Activated B cell treated with CpG ODN at 0.5 μM for 24 hours (primary cell): Measurements from ENCODE around the gene C19orf85. TPM values are rescaled to one million over a fixed set of nuclear protein-coding genes. Genes with fewer than 3 reads are reported as not detected.

ENCODE experiments used
- ATAC-seq: fragments of 200-7000 bp; cut with Tn5 transposase; one replicate; pipeline ENCODE4 v1.10.0; 2021; ENCODE audit warnings: low read depth, mild to moderate bottlenecking, moderate library complexity
- CTCF ChIA-PET: fragments of 350-600 bp; sonication (Branson Sonifier 250); formaldehyde crosslinking; loops from one replicate; lab custom pipeline; 2021; ENCODE audit warnings: antibody characterized with exemption; lab: Charles Lee
- POLR2A ChIA-PET: fragments of 350-600 bp; sonication (Branson Sonifier 250); formaldehyde crosslinking; loops from one replicate; lab custom pipeline; 2021; ENCODE audit warnings: antibody characterized with exemption; lab: Charles Lee
- DNase-seq: peaks from one replicate; pipeline ENCODE4 v3.0.0; 2022
- H3K27ac Mint-ChIP-seq: one replicate; pipeline ENCODE4 v1.8.0; 2020; ENCODE audit warnings: mixed read lengths
- H3K27me3 Mint-ChIP-seq: one replicate; pipeline ENCODE4 v1.8.0; 2021; ENCODE audit warnings: mixed read lengths
- H3K36me3 Mint-ChIP-seq: one replicate; pipeline ENCODE4 v1.8.0; 2021; ENCODE audit warnings: low read depth, mixed read lengths
- H3K4me1 Mint-ChIP-seq: one replicate; pipeline ENCODE4 v1.8.0; 2021; ENCODE audit warnings: mixed read lengths
- H3K4me3 Mint-ChIP-seq: one replicate; pipeline ENCODE4 v1.8.0; 2020; ENCODE audit warnings: mild to moderate bottlenecking, mixed read lengths
- H3K9me3 Mint-ChIP-seq: one replicate; pipeline ENCODE4 v1.8.0; 2020; ENCODE audit warnings: mixed read lengths
- intact Hi-C: fragments of 100-400 bp; cut with micrococcal nuclease; formaldehyde crosslinking; loops from one replicate; pipeline ENCODE4 v1.15.1; 2024
- total RNA-seq: library from RNA; stranded (reverse); gene quantifications from 2 replicates; pipeline ENCODE4 v1.2.3, GENCODE V29; 2022
- TF ChIP-seq, protein P1 (sequence below): fragments of 200-600 bp; IDR thresholded peaks from one replicate; pipeline ENCODE4 v1.8.0; 2022; ENCODE audit warnings: antibody characterized with exemption, mild to moderate bottlenecking

Gene C19orf85
- total RNA-seq, 1 donor from 2014 or later, result not detected

DNA sequence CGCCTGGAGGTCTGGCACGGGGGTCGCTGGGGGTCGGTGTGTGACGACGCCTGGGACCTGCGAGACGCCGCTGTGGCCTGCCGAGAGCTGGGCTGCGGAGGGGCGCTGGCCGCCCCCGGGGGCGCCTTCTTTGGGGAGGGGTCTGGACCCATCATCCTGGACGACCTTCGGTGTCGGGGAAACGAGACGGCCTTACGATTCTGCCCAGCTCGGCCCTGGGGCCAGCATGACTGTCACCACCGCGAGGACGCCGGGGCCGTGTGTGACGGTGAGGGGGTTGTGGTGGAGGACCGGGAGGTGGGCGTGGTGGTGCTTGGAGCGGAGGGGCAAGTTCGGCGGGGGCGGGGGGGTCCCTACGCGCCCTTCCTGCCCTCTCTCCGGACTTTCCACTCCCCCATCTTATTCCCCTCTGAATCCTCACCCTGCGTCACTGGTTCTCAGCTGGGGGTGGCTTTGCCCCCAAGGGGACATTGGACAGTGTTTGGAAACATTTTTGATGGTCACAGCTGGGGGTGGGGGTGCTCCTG, 29.2 kb upstream of the C19orf85 start:
- Mint-ChIP-seq H3K9me3 (no peaks in the 10 kb centered on the region), H3K36me3 (no peaks in the 10 kb centered on the region), H3K4me1 (no peaks in the 10 kb centered on the region), H3K27ac (no peak overlapping the region), H3K27me3 (peaks cover 9% of the 10 kb centered on the region), H3K4me3 (no peak overlapping the region)
- ATAC-seq, result no peak
- CTCF ChIA-PET, result no interaction called here
- intact Hi-C loops, result no loop called here
- POLR2A ChIA-PET, result no interaction called here
- TF ChIP-seq, protein P1, sequence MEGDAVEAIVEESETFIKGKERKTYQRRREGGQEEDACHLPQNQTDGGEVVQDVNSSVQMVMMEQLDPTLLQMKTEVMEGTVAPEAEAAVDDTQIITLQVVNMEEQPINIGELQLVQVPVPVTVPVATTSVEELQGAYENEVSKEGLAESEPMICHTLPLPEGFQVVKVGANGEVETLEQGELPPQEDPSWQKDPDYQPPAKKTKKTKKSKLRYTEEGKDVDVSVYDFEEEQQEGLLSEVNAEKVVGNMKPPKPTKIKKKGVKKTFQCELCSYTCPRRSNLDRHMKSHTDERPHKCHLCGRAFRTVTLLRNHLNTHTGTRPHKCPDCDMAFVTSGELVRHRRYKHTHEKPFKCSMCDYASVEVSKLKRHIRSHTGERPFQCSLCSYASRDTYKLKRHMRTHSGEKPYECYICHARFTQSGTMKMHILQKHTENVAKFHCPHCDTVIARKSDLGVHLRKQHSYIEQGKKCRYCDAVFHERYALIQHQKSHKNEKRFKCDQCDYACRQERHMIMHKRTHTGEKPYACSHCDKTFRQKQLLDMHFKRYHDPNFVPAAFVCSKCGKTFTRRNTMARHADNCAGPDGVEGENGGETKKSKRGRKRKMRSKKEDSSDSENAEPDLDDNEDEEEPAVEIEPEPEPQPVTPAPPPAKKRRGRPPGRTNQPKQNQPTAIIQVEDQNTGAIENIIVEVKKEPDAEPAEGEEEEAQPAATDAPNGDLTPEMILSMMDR, result no peak
- no peak for DNase-seq

DNA sequence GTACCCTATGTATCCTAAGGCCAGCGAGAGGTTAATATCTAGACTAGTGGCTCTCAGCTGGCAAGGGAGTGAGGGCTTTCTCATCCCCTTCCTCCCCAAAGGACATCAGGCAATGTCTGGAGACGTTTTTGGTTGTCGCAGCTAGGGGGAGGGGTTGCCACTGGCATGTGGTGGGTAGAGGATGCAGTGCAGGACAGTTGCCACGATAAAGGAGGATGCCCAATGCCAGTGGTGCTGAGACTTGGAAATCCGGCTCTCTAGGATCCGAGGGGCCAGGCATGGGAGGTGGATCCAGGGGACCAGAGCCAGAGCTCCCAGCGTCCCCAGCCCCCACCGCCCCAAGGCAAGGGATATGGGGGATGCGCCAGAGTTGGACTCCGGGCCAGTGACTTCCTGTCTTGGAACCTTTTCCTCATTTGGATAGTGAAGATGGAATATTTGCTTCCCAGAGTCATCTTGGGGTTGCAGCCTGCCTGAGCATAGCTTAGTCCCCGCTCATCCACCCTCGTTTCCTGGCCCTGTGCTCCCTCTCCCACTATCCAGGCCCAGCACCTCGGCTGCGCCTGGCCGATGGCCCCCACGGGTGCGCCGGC, 28.6 kb upstream of the C19orf85 start:
- H3K4me3 Mint-ChIP-seq, result no peak overlapping the region
- POLR2A ChIA-PET, result no interaction called here

DNA sequence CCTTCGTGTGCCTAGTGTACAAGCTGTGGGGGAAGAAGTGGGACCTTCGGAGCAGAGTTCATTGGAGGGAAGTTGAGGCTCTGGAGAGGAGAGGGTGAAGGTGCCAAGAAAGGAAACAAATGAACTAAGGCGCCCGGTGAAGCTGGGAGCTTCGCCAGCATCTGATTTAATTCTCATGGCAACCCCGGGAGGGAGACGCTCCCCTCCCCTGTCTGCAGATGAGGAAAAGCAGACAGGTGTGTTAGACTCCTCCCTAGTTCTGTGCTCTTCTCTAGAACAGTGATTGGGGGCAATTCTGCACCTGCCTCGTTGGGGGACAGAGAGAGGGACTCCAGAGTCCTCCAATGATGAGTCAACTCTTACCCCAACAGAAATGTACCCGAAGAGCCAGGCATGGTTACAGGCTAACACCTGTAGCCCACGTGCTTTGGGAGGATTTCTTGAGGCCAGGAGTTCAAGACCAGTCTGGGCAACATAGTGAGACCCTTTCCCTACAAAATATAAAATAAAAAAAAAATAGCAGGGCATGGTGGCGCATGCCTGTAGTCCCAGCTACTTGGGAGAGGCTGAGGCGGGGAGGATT, 27.9 kb upstream of the C19orf85 start:
- no peak for ATAC-seq
- H3K36me3 Mint-ChIP-seq, result no peaks in the 10 kb centered on the region
- TF ChIP-seq, protein P1, result no peak

More for the DNA sequence above, 28.6 kb upstream of the C19orf85 start:
- CTCF ChIA-PET, result no interaction called here
- ATAC-seq (no peak), DNase-seq (no peak)
- TF ChIP-seq, protein P1, result no peak
- intact Hi-C loops, result no loop called here
- H3K27ac Mint-ChIP-seq, result no peak overlapping the region
- H3K27me3 Mint-ChIP-seq, result peaks cover 9% of the 10 kb centered on the region
- H3K4me1 Mint-ChIP-seq, result no peaks in the 10 kb centered on the region
- no peaks in the 10 kb centered on the region for H3K36me3 Mint-ChIP-seq
- H3K9me3 Mint-ChIP-seq, result no peaks in the 10 kb centered on the region

DNA sequence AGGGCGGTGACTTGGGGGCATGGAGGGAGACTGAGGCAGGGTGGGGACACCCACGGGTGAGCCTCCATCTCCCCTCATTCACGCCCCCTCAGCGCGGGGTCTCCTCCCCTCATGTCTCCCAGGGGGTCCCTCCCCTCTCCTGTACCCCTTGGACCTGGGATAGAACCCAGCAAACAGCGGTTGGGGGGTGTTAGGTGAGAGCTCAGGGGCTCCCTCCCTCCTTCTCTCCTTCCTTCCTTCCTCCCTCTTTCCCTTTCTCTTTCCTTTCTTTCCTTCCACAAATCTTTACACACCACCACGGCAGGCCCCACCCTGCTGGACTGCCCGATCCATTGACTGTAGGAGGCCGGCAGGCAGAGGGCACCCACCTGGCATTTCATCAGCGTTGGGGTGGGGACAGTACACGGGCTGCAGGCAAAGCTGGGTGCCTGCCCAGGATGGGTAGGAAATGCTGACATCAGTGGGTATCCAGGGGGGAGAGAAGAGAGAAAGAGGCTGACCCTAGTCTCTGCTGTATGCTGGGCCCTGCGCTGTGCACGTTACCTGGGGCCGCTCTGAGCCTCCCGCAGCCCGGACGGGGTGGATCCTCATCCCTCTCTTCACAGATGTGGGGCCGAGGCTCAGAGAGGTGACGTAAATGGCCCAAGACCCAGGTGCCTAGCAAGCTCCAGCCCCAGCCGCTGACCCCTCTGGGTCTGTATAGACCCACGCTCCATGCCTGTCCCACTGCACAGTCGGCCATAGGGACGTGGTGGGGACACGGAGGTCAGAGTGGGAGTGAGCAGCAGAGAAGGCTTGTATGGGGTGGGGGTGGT, 27.2 kb upstream of the C19orf85 start:
- intact Hi-C loops, result no loop called here
- no peaks in the 10 kb centered on the region for H3K36me3 Mint-ChIP-seq
- CTCF ChIA-PET, result interaction anchor here (1.2 to 1.5 kb wide), 3 partner anchors 12 to 139 kb away, joined by 3 to 6 read pairs (median 3); no protein-coding TSS in a partner anchor
- TF ChIP-seq, protein P1, result no peak
- H3K9me3 Mint-ChIP-seq, result no peaks in the 10 kb centered on the region
- H3K27me3 Mint-ChIP-seq, result peaks cover 9% of the 10 kb centered on the region
- POLR2A ChIA-PET, result no interaction called here
- peaks cover 3% of the 10 kb centered on the region for H3K4me1 Mint-ChIP-seq
- no peak overlapping the region for H3K27ac Mint-ChIP-seq
- ATAC-seq (no peak), DNase-seq (no peak)
- H3K4me3 Mint-ChIP-seq, result no peak overlapping the region

More for the DNA sequence above, 27.9 kb upstream of the C19orf85 start:
- Mint-ChIP-seq H3K4me1 (no peaks in the 10 kb centered on the region), H3K4me3 (no peak overlapping the region), H3K9me3 (no peaks in the 10 kb centered on the region), H3K27ac (no peak overlapping the region), H3K27me3 (peaks cover 9% of the 10 kb centered on the region)
- ChIA-PET POLR2A (no interaction called here), CTCF (interaction anchor here (1.2 to 1.5 kb wide), 3 partner anchors 11 to 139 kb away, joined by 3 to 6 read pairs (median 3); no protein-coding TSS in a partner anchor)
- DNase-seq, result no peak
- intact Hi-C loops, result no loop called here
